ENCODE measurements around the gene GPR108. TPM values are rescaled to one million over a fixed set of nuclear protein-coding genes. Genes with fewer than 3 reads are reported as not detected.

The GPR108 gene
- total and polyA plus RNA-seq, 2 of the 8 experiments (the other 6 are each of a cell fraction or from before 2014, with no cell fraction given), result 34.9 to 46.0 TPM

- TF ChIP-seq CHD7 (IDR thresholded peaks at IDR 0.05; ENCODE audit: insufficient replicate concordance, low read length) (no peak), KDM1A (IDR thresholded peaks at IDR 0.05; ENCODE audit: borderline replicate concordance, low read length) (no peak), SP2 (IDR thresholded peaks at IDR 0.05; ENCODE audit: low read length) (no peak), CBX5 (IDR thresholded peaks at IDR 0.05; ENCODE audit: low read depth, low read length) (no peak), CEBPB (IDR thresholded peaks at IDR 0.05; ENCODE audit: low read depth, low read length) (no peak), EP300 (IDR thresholded peaks at IDR 0.05; ENCODE audit: borderline replicate concordance in 1 of 2, low read depth in 2 of 2, low read length in 2 of 2) (0 out of 3 replicates have a peak, but pooled peaks of 1 of the 2 experiments have one; percentile 3), RAD21 (IDR thresholded peaks at IDR 0.05 in 1 of 2, conservative IDR thresholded peaks at IDR 0.05 in 1 of 2; ENCODE audit: low read depth in 2 of 2, low read length in 2 of 2) (peak; percentile 54)
These were observed 16.0 kb upstream of the GPR108 start (continued) for GRCh38 chr19:6753178-6754031.
